Measurements from ENCODE around the gene TEDC2. TPM values are rescaled to one million over a fixed set of nuclear protein-coding genes. Genes with fewer than 3 reads are reported as not detected.

TEDC2 gene
- total RNA-seq, 1 donor from 2014 or later: 2.5 TPM

DNA sequence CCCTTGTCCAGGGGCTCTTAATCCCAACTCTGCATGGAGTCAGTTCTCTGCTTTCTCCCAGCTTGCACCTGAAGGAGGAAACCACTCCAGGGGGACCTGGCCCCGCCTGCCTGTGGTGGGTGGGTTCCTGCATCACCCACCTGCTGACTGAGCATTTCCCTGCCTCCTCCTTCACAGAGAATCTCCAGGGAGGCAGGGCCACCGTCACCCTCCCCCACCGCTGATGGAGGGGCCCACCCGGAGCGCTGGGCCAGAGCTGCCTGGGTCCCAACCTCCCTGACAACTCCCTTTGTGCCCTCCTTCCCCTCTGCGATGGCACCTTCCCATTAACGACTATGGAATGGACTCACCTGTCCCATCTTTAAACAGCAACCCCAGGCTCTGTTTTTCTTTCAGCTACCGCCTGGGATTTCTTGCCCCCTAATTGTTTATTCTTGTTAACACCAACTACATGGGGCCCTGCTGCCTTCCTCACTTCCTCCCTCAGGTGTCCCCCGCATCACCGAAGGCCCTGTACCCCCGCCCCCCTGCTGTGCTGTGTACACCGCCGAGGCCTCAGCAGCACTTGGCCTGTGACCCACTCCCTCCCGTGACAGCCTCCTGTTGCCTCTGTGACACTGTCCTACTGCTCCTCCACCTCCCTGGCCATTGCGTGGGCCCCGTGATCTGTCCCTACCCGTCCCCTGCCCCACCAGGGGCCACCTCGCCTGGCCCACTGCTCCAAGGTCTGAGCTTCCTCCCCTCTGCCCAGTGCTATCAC lies 842 bp upstream of the TEDC2 start:
- Histone ChIP-seq H3K4me3 (peak overlapping the region; percentile 48 to 59), H3K9me3 (no peaks in the 10 kb centered on the region), H3K4me1 (peaks cover 16% of the 10 kb centered on the region), H3K27ac (no peak overlapping the region), H3K27me3 (no peaks in the 10 kb centered on the region), H3K36me3 (no peaks in the 10 kb centered on the region)
- intact Hi-C loops (cut with DNase I): no loop called here
- TF ChIP-seq, protein P1, sequence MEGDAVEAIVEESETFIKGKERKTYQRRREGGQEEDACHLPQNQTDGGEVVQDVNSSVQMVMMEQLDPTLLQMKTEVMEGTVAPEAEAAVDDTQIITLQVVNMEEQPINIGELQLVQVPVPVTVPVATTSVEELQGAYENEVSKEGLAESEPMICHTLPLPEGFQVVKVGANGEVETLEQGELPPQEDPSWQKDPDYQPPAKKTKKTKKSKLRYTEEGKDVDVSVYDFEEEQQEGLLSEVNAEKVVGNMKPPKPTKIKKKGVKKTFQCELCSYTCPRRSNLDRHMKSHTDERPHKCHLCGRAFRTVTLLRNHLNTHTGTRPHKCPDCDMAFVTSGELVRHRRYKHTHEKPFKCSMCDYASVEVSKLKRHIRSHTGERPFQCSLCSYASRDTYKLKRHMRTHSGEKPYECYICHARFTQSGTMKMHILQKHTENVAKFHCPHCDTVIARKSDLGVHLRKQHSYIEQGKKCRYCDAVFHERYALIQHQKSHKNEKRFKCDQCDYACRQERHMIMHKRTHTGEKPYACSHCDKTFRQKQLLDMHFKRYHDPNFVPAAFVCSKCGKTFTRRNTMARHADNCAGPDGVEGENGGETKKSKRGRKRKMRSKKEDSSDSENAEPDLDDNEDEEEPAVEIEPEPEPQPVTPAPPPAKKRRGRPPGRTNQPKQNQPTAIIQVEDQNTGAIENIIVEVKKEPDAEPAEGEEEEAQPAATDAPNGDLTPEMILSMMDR (IDR thresholded peaks at IDR 0.05): no peak
- no peak for DNase-seq (ENCODE audit: extremely low spot score in 2 of 2)

DNA sequence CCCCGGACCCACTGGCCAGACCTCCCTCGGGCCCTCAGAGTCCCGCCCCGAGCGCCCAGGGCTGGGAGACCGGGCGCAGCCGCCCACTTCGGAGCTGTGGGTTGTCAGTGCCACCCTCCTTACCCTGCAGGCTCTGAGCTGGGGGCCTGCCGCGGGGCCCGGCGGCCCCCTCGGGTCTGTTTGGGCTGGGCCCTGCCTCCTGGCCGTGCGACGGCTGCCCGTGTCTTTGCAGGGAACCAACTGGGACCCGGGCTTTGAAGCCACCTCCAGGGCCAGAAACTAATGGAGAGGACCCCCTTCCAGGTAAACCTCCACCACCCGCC lies 443 bp downstream of the TEDC2 start:
- Histone ChIP-seq H3K4me1 (peaks cover 16% of the 10 kb centered on the region), H3K36me3 (no peaks in the 10 kb centered on the region), H3K27me3 (no peaks in the 10 kb centered on the region), H3K4me3 (peak overlapping the region; percentile 48 to 59), H3K27ac (no peak overlapping the region), H3K9me3 (no peaks in the 10 kb centered on the region)
- intact Hi-C loops (cut with DNase I): no loop called here
- no peak for DNase-seq (ENCODE audit: extremely low spot score in 2 of 2)
- TF ChIP-seq, protein P1 (IDR thresholded peaks at IDR 0.05): no peak
- TF ChIP-seq POLR2A (IDR thresholded peaks at IDR 0.05): no peak
- TF ChIP-seq POLR2AphosphoS5 (IDR thresholded peaks at IDR 0.05; ENCODE audit: insufficient read depth in 1 of 2, low read depth in 1 of 2): no peak

DNA sequence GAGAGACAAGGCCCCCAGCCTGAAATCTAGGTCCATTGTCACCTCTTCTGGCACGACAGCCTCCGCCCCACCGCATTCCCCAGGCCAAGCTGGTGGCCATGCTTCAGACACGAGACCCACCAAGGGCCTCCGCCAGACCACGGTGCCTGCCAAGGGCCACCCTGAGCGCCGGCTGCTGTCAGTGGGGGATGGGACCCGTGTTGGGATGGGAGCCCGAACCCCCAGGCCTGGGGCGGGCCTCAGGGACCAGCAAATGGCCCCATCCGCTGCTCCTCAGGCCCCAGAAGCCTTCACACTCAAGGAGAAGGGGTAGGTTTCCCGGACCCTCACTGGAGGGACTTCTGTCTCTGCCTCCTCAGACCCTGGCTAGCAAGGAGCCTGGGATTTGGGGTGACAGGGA lies 1.0 kb downstream of the TEDC2 start:
- Histone ChIP-seq H3K4me1 (peaks cover 16% of the 10 kb centered on the region), H3K36me3 (no peaks in the 10 kb centered on the region), H3K9me3 (no peaks in the 10 kb centered on the region), H3K27ac (no peak overlapping the region), H3K4me3 (no peak overlapping the region), H3K27me3 (no peaks in the 10 kb centered on the region)
- no peak for DNase-seq (ENCODE audit: extremely low spot score in 2 of 2)
- TF ChIP-seq POLR2A (IDR thresholded peaks at IDR 0.05) (no peak), POLR2AphosphoS5 (IDR thresholded peaks at IDR 0.05; ENCODE audit: insufficient read depth in 1 of 2, low read depth in 1 of 2) (no peak)
- TF ChIP-seq, protein P1 (IDR thresholded peaks at IDR 0.05): no peak
- intact Hi-C loops (cut with DNase I): no loop called here

- intact Hi-C loops (cut with DNase I): no loop called here
- no peak for DNase-seq (ENCODE audit: extremely low spot score in 2 of 2)
These were observed 2.3 kb downstream of the TEDC2 start for GRCh38 chr16:2462031-2462866.

More at GRCh38 chr16:2462031-2462866, 2.3 kb downstream of the TEDC2 start:
- Histone ChIP-seq H3K27me3 (no peaks in the 10 kb centered on the region), H3K9me3 (no peaks in the 10 kb centered on the region), H3K4me1 (peaks cover 19% of the 10 kb centered on the region), H3K4me3 (no peak overlapping the region), H3K27ac (no peak overlapping the region), H3K36me3 (no peaks in the 10 kb centered on the region)
- TF ChIP-seq, protein P1 (IDR thresholded peaks at IDR 0.05): no peak
- TF ChIP-seq POLR2A (IDR thresholded peaks at IDR 0.05) (no peak), POLR2AphosphoS5 (IDR thresholded peaks at IDR 0.05; ENCODE audit: insufficient read depth in 1 of 2, low read depth in 1 of 2) (no peak)

Data from vagina (tissue), 2 donors.